Lower leg skin (tissue), 4 donors: ENCODE data around the gene GCLC. TPM values are rescaled to one million over a fixed set of nuclear protein-coding genes. Genes with fewer than 3 reads are reported as not detected.
"Not testable (repeated sequence)": the region's sequence is repeated elsewhere in the genome, so short reads cannot be mapped to it uniquely, and the experiment has no call there.

Source experiments
- DNase-seq, 2 donors: peaks; one replicate each; pipeline ENCODE4 v3.0.0-alpha.2; 2019; ENCODE audit warnings: low spot score in 2 of 2
- H3K4me3 ChIP-seq: fragments of 200-600 bp; sonication (generic); 2 replicates; pipeline ENCODE4 v1.5.1; 2017; ENCODE audit warnings: mild to moderate bottlenecking, low read depth; ENCODE audit not compliant: poor library complexity, severe bottlenecking
- CTCF ChIP-seq, 3 donors: fragments of 450-650 bp; IDR thresholded peaks; one replicate each; pipeline ENCODE4 v1.5.1; 2016; ENCODE audit warnings: antibody characterized with exemption in 3 of 3, mild to moderate bottlenecking in 3 of 3, moderate library complexity in 2 of 3
- POLR2A ChIP-seq, 2 donors: fragments of 450-650 bp; IDR thresholded peaks; one replicate each; pipeline ENCODE4 v1.6.1; 2016 to 2017; ENCODE audit warnings: antibody characterized with exemption in 2 of 2, mild to moderate bottlenecking in 1 of 2, moderate library complexity in 1 of 2
- WGBS, 2 donors: methylation state at CpG; one replicate each; pipeline ENCODE4 v1.1.5; 2018; 5-methylcytosine and 5-hydroxymethylcytosine counted together
- intact Hi-C: fragments of 100-400 bp; cut with DNase I; formaldehyde crosslinking; loops from one replicate; pipeline ENCODE4 v1.15.0; 2023; ENCODE audit warnings: low total_unique reads
- total RNA-seq, 4 donors: library from RNA; depleted of rRNA; stranded (reverse); fragments of >200 nt; gene quantifications; one replicate each; pipeline ENCODE4 v1.1.0, GENCODE V29; 2016

Gene GCLC
- total RNA-seq, 4 donors from 2014 or later, result 29.2 to 34.1 (median 30.2) TPM

DNA sequence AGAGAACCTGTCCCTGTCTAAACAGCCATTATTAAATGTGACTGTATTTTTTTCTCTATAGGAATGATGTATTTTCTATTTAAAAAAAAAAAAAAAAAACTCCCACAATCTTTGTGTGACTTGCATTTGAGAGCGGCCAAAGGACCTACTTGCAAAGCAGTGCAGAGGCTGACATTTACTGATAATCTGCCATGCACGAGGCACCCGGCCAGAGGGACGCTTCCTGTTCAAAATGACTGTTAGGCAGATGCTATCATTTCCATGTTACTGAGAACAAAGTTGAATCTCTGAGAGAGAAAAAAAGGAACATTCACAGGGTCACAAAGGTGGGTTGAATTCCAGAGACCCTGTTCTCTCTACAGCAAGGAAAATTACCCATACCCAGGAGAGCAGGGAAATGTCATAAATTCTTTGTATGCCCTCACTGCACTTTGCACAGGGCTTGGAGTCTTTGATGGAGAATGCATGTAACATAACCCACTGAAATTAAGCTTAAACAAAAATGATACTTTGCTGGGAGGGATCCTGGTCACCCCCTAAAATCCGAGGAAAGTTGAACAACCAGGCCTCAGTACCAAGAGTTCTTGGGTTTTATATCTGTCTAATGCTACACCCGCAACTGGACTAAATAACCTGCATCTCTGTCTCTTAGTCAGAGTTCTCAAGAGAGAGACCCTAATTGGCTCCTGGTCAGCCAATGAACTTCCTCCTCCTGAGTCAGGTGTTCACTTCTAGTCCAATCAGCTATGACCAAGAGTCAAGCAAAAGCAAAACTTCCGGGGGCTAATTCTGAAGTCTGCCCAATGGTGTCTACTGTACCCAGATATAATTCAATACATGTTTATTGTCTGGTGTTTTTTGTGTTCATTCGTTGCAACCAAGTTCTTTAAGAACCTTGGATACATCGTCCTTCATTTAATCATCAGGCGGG, 61.2 kb downstream of the GCLC start:
- TF ChIP-seq POLR2A (IDR thresholded peaks at IDR 0.05), result no peak
- intact Hi-C loops, result loop anchor here (5.0 kb wide), 1 partner anchor 316 kb away; no protein-coding TSS in a partner anchor
- WGBS, 2 donors, result 56 to 58% methylated on average over 10 of the region's 10 CpGs
- no peak overlapping the region for H3K4me3 ChIP-seq
- peak; percentile 45 to 85 for DNase-seq

DNA sequence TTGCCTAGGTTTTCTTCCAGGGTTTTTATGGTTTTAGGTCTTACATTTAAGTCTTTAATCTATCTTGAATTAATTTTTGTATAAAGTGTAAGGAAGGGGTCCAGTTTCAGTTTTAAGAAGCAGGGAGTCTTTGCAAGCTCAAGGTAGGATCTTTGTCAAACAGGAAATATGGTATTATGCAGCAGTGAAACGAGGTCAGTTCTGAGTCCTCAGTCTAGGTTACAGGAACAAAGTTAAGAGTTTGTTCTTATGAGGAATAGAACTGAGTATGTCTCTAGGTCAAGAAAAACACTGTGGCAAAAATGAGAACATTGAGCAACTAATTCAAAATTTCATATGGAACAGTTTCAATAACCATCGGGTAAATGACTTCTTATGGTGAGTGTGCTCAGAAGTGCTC, 63.6 kb downstream of the GCLC start:
- DNase-seq, result no peak
- H3K4me3 ChIP-seq, result no peak overlapping the region
- WGBS, 2 donors, result 59 to 67% methylated on average over 2 of the region's 2 CpGs
- TF ChIP-seq POLR2A (IDR thresholded peaks at IDR 0.05), result no peak
- no peak for TF ChIP-seq CTCF (IDR thresholded peaks at IDR 0.05)
- intact Hi-C loops, result loop anchor here (5.0 kb wide), 1 partner anchor 314 kb away; no protein-coding TSS in a partner anchor

GRCh38 chr6:53480774-53481173, 64.1 kb downstream of the GCLC start:
- intact Hi-C loops, result loop anchor here (5.0 kb wide), 1 partner anchor 313 kb away; no protein-coding TSS in a partner anchor
- WGBS, 2 donors, result 79 to 89% methylated on average over 4 of the region's 4 CpGs
- H3K4me3 ChIP-seq, DNase-seq: not testable (repeated sequence)

- H3K4me3 ChIP-seq, result no peak overlapping the region
- 53 to 59% methylated on average over 1 of the region's 1 CpG for WGBS, 2 donors
- TF ChIP-seq POLR2A (IDR thresholded peaks at IDR 0.05) (no peak), CTCF (IDR thresholded peaks at IDR 0.05) (no peak)
- no peak for DNase-seq
- intact Hi-C loops, result loop anchor here (5.0 kb wide), 1 partner anchor 313 kb away; no protein-coding TSS in a partner anchor
These were observed 65.0 kb downstream of the GCLC start for GRCh38 chr6:53479871-53480270.

DNA sequence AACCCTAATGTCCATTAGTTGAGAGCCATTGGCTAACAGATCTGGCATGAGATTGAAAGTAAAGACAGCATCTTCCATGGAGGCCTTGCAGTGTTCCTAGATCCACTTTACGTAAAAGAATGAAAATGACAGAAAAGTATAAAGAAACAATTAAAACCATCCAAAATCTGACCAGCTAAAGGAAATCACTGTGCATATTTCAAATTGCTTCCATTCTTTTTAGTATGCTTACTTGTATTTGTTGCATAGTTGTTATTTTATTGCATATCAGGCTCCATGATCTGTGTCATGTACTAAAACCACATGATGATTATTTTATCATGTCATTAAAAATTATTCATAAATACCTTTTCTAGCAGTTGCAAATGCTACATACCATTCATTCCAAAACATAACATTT, 67.9 kb downstream of the GCLC start:
- WGBS, 2 donors, result 92 to 100% methylated on average over 1 of the region's 1 CpG
- intact Hi-C loops, result no loop called here
- no peak for DNase-seq
- TF ChIP-seq CTCF (IDR thresholded peaks at IDR 0.05) (no peak), POLR2A (IDR thresholded peaks at IDR 0.05) (no peak)
- H3K4me3 ChIP-seq, result no peak overlapping the region

DNA sequence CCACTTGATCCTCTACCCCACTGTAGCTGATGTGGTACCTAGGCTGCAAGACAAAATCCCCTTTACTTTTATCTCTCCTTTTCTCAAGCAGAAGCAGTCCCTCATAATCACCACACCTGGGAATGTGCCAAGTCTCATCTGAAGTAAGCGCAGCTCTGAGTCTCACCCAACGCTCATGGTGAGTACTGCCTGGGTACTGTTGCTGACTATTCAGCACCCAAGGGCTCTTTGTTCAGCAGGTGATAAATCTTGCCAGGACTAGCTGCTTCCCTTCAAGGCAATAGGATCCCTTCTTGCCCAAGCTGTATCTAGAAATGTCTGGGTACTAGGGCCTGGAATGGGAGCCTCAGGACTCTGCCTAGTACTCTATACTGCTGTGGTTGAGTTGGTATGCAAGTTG, 70.9 kb downstream of the GCLC start:
- no peak overlapping the region for H3K4me3 ChIP-seq
- intact Hi-C loops, result no loop called here
- DNase-seq, result no peak
- 73 to 80% methylated on average over 2 of the region's 2 CpGs for WGBS, 2 donors
- TF ChIP-seq POLR2A (IDR thresholded peaks at IDR 0.05), result no peak

DNA sequence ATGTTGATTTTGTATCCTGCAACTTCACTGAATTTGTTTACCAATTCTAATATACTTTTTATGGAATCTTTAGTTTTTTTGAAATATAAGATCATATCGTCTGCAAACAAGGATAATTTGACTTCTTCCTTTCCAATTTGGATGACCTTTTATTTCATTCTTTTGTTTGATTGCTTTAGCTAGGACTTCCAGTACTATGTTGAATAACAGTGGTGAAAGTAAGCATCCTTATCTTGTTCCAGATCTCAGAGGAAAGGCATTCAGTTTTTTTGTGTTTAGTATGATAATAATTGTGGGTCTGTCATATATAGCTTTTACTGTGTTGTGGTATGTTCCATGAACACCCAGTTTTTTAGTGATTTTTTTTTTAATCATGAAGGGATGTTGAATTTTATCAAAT, 75.7 kb downstream of the GCLC start:
- no peak for DNase-seq
- no peak overlapping the region for H3K4me3 ChIP-seq
- TF ChIP-seq CTCF (IDR thresholded peaks at IDR 0.05) (no peak), POLR2A (IDR thresholded peaks at IDR 0.05) (no peak)
- intact Hi-C loops, result no loop called here
- WGBS, 2 donors, result 70 to 75% methylated on average over 1 of the region's 1 CpG
